ENCODE data around the gene TAS2R7.

The TAS2R7 gene

DNA sequence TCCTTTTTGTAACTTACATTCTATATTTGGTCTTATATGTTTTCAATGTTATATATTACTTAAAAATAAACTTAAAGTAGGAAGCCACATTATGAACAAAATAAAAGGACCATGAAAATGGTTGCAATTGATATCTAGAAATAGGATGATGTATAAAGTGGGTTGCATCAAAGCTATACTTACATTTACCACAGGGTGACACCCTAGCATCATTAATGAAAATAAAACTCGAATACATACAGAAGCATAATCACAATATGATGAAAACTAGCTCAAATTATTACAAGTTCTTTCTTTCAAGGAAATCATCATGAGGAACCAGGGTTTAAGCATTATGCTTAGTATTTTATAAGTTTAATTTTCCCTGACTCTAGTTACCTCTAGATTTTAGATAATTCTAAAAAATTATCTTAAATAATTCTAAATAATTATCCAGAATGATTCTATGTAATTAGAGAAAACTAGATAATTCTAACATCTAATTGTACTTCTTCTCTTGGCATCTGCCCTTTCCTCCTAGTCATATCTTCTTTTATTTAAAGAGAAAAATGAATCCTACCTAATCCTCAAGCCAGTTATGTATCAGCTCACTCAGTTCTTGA lies 31.2 kb downstream of the TAS2R7 start:
- no peaks in the 10 kb centered on the region for H3K79me2 ChIP-seq (ENCODE audit: low read length)
- no peaks in the 10 kb centered on the region for H3K9me3 ChIP-seq (ENCODE audit: insufficient read depth, low read length)
- no peak overlapping the region for H3K4me3 ChIP-seq (ENCODE audit: low read length)
- no peak overlapping the region for H3K27ac ChIP-seq (ENCODE audit: low read length)
- no peaks in the 10 kb centered on the region for H3K36me3 ChIP-seq (replicated peaks; ENCODE audit: low read depth, low read length)
- no peaks in the 10 kb centered on the region for H4K20me1 ChIP-seq (ENCODE audit: insufficient read depth, low read length)
- no peak overlapping the region for H3K4me2 ChIP-seq (ENCODE audit: low read length)
- H3K9ac ChIP-seq (ENCODE audit: low read length), result no peak overlapping the region
- H3K27me3 ChIP-seq (ENCODE audit: low read depth, low read length), result peaks cover 76% of the 10 kb centered on the region
- TF ChIP-seq EZH2phosphoT487 (IDR thresholded peaks at IDR 0.05; ENCODE audit: low read depth), result no peak
- TF ChIP-seq, protein P1, sequence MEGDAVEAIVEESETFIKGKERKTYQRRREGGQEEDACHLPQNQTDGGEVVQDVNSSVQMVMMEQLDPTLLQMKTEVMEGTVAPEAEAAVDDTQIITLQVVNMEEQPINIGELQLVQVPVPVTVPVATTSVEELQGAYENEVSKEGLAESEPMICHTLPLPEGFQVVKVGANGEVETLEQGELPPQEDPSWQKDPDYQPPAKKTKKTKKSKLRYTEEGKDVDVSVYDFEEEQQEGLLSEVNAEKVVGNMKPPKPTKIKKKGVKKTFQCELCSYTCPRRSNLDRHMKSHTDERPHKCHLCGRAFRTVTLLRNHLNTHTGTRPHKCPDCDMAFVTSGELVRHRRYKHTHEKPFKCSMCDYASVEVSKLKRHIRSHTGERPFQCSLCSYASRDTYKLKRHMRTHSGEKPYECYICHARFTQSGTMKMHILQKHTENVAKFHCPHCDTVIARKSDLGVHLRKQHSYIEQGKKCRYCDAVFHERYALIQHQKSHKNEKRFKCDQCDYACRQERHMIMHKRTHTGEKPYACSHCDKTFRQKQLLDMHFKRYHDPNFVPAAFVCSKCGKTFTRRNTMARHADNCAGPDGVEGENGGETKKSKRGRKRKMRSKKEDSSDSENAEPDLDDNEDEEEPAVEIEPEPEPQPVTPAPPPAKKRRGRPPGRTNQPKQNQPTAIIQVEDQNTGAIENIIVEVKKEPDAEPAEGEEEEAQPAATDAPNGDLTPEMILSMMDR (IDR thresholded peaks at IDR 0.05; ENCODE audit: low read depth, low read length), result peak; percentile 73
- no peaks in the 10 kb centered on the region for H3K4me1 ChIP-seq (ENCODE audit: low read length)
- no peak overlapping the region for H2AFZ ChIP-seq (ENCODE audit: low read depth, low read length)

DNA sequence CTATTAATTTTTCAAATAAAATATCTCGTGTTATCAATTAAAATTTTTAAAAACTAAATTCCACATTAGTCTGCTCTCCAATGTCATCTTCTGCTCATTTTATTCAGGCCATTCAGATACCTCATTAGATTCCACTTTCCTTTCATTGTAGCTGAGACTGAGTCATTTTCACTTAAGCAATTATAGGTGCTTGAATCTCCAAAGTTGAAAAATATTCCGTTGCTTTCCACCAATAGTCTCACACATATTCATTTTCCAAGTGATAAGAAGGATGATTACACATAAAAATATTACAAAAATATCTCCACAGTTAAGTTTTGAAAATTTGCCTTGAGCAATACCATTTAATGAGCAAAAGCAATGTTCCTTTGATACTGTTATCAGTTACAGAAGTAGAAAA lies 42.8 kb downstream of the TAS2R7 start:
- Histone ChIP-seq H3K4me1 (ENCODE audit: low read length) (no peaks in the 10 kb centered on the region), H3K9ac (ENCODE audit: low read length) (no peak overlapping the region), H4K20me1 (ENCODE audit: insufficient read depth, low read length) (no peaks in the 10 kb centered on the region), H3K27me3 (ENCODE audit: low read depth, low read length) (peaks cover 48% of the 10 kb centered on the region), H3K4me3 (ENCODE audit: low read length) (no peak overlapping the region), H3K27ac (ENCODE audit: low read length) (no peak overlapping the region), H3K4me2 (ENCODE audit: low read length) (no peak overlapping the region), H3K36me3 (replicated peaks; ENCODE audit: low read depth, low read length) (no peaks in the 10 kb centered on the region), H3K9me3 (ENCODE audit: insufficient read depth, low read length) (peaks cover 10% of the 10 kb centered on the region; the same call in 1 of the 2 replicates), H3K79me2 (ENCODE audit: low read length) (no peaks in the 10 kb centered on the region), H2AFZ (ENCODE audit: low read depth, low read length) (no peak overlapping the region)
- TF ChIP-seq, protein P1 (IDR thresholded peaks at IDR 0.05; ENCODE audit: low read depth, low read length), result no peak
- no peak for TF ChIP-seq EZH2phosphoT487 (IDR thresholded peaks at IDR 0.05; ENCODE audit: low read depth)

DNA sequence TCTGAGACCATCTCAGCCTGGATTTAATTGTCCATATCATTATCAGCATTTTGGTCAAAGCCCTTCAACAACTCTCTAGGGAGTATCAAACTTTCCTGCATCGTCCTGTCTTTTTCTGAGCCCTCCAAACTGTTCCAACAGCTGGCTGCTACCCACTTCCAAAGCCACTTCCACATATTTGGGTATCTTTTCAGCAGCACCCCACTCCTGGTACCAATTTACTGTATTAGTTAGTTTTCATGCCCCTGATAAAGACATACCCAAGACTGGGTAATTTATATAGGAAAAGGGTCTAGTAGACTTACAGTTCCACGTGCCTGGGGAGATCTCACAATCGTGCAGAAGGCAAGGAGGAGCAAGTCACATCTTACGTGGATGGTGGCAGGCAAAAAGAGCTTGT lies 46.2 kb downstream of the TAS2R7 start:
- TF ChIP-seq EZH2phosphoT487 (IDR thresholded peaks at IDR 0.05; ENCODE audit: low read depth), result no peak
- TF ChIP-seq, protein P1 (IDR thresholded peaks at IDR 0.05; ENCODE audit: low read depth, low read length), result no peak
- H3K4me2 ChIP-seq (ENCODE audit: low read length), result no peak overlapping the region
- H3K79me2 ChIP-seq (ENCODE audit: low read length), result no peaks in the 10 kb centered on the region
- H2AFZ ChIP-seq (ENCODE audit: low read depth, low read length), result no peak overlapping the region
- no peaks in the 10 kb centered on the region for H3K36me3 ChIP-seq (replicated peaks; ENCODE audit: low read depth, low read length)
- H3K4me3 ChIP-seq (ENCODE audit: low read length), result no peak overlapping the region
- H4K20me1 ChIP-seq (ENCODE audit: insufficient read depth, low read length), result no peaks in the 10 kb centered on the region
- no peak overlapping the region for H3K27ac ChIP-seq (ENCODE audit: low read length)
- H3K9me3 ChIP-seq (ENCODE audit: insufficient read depth, low read length), result peaks cover 10% of the 10 kb centered on the region; the same call in 1 of the 2 replicates
- H3K4me1 ChIP-seq (ENCODE audit: low read length), result peaks cover under 1% of the 10 kb centered on the region
- peaks cover 36% of the 10 kb centered on the region for H3K27me3 ChIP-seq (ENCODE audit: low read depth, low read length)
- no peak overlapping the region for H3K9ac ChIP-seq (ENCODE audit: low read length)

DNA sequence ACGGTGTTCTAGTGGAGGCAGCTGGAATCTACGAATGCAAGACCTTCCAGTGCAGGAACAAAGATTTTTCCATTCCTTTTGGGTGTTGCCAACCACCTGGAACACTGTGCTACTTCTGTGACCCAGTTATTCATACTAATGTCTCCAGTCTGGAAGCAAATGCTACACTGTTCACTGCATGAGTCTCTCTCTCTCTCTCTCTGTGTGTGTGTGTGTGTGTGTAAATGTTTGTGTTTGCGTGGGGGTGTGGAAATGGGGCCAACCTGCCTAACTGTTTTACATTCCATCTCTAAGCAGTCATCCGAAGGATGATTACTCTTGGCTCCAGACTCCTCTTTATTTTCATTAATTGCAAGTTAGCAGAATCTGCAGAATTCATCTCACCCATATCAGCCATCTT lies 49.4 kb downstream of the TAS2R7 start:
- Histone ChIP-seq H2AFZ (ENCODE audit: low read depth, low read length) (no peak overlapping the region), H3K4me2 (ENCODE audit: low read length) (no peak overlapping the region)
- TF ChIP-seq EZH2phosphoT487 (IDR thresholded peaks at IDR 0.05; ENCODE audit: low read depth), result no peak
- TF ChIP-seq, protein P1 (IDR thresholded peaks at IDR 0.05; ENCODE audit: low read depth, low read length), result no peak

More for the DNA sequence above, 49.4 kb downstream of the TAS2R7 start:
- no peak overlapping the region for H3K27ac ChIP-seq (ENCODE audit: low read length)
- no peak overlapping the region for H3K9ac ChIP-seq (ENCODE audit: low read length)
- H4K20me1 ChIP-seq (ENCODE audit: insufficient read depth, low read length), result no peaks in the 10 kb centered on the region
- H3K36me3 ChIP-seq (replicated peaks; ENCODE audit: low read depth, low read length), result no peaks in the 10 kb centered on the region
- H3K4me3 ChIP-seq (ENCODE audit: low read length), result no peak overlapping the region
- no peaks in the 10 kb centered on the region for H3K79me2 ChIP-seq (ENCODE audit: low read length)
- peaks cover 18% of the 10 kb centered on the region for H3K4me1 ChIP-seq (ENCODE audit: low read length)
- H3K9me3 ChIP-seq (ENCODE audit: insufficient read depth, low read length), result peaks cover 10% of the 10 kb centered on the region; the same call in 1 of the 2 replicates
- peaks cover 6% of the 10 kb centered on the region for H3K27me3 ChIP-seq (ENCODE audit: low read depth, low read length)
